ENCODE data around the gene HPS1. TPM values are rescaled to one million over a fixed set of nuclear protein-coding genes. Genes with fewer than 3 reads are reported as not detected.

Gene HPS1
- total and polyA plus RNA-seq, 10 of the 15 experiments (the other 5 are each of a cell fraction or from before 2014, with no cell fraction given) = 27.1 to 138 (median 54.8) TPM

- Histone ChIP-seq H2AFZ (ENCODE audit: control insufficient read depth, low read depth, low read length) (no peak overlapping the region), H3K79me2 (ENCODE audit: control insufficient read depth, insufficient read depth, low read length) (no peaks in the 10 kb centered on the region), H3K36me3 (ENCODE audit: control insufficient read depth in 2 of 2, insufficient read depth in 2 of 2, low read length in 1 of 2) (no peaks in the 10 kb centered on the region), H4K20me1 (ENCODE audit: control insufficient read depth, insufficient read depth) (no peaks in the 10 kb centered on the region), H3K9ac (ENCODE audit: control insufficient read depth, insufficient read depth, low read length) (no peak overlapping the region), H3K4me1 (ENCODE audit: control insufficient read depth, insufficient read depth, low read length) (peaks cover 16% of the 10 kb centered on the region), H3K27ac (ENCODE audit: control insufficient read depth, insufficient read depth) (no peak overlapping the region), H3K9me3 (replicated peaks; ENCODE audit: control insufficient read depth, insufficient read depth, low read length) (no peaks in the 10 kb centered on the region; the same call in 2 of the 3 replicates), H3K4me3 (no peak overlapping the region), H3K4me2 (ENCODE audit: control insufficient read depth, insufficient read depth) (no peak overlapping the region), H3K27me3 (replicated peaks in 1 of 2; ENCODE audit: control insufficient read depth in 2 of 2, insufficient read depth in 2 of 2, low read length in 1 of 2) (no peaks in the 10 kb centered on the region)
- DNase-seq (ENCODE audit: low read depth, low spot score) (no peak), FAIRE-seq (no peak), ATAC-seq (no peak)
- intact Hi-C loops (cut with micrococcal nuclease; ENCODE audit: unreplicated experiment) (loop anchor here (5.0 kb wide), 1 partner anchor 223 kb away; no protein-coding TSS in a partner anchor), in situ Hi-C loops (cut with MboI) (no loop called here)
- CTCF ChIA-PET = interaction anchor here (0.8 to 2.3 kb wide), 5 partner anchors 9 to 227 kb away, joined by 3 to 16 read pairs (median 3); no protein-coding TSS in a partner anchor
- TF ChIP-seq KAT2A (conservative IDR thresholded peaks at IDR 0.05; ENCODE audit: control insufficient read depth, low read depth, low read length) (no peak), NFIC (IDR thresholded peaks at IDR 0.05; ENCODE audit: low read depth, low read length) (no peak), SUPT20H (IDR thresholded peaks at IDR 0.05; ENCODE audit: borderline replicate concordance, control insufficient read depth, low read depth, low read length) (no peak), NFYA (IDR thresholded peaks at IDR 0.05; ENCODE audit: borderline replicate concordance, low read depth, low read length) (no peak), MYC (IDR thresholded peaks at IDR 0.05; ENCODE audit: insufficient read depth, insufficient read length, insufficient replicate concordance, low read length, severe bottlenecking) (no peak), RUNX3 (IDR thresholded peaks at IDR 0.05; ENCODE audit: low read length) (no peak), LARP7 (IDR thresholded peaks at IDR 0.05) (no peak), HDAC6 (IDR thresholded peaks at IDR 0.05; ENCODE audit: unreplicated experiment) (no peak), RB1 (IDR thresholded peaks at IDR 0.05; ENCODE audit: borderline replicate concordance) (no peak), ETV6 (conservative IDR thresholded peaks at IDR 0.05 in 1 of 2, IDR thresholded peaks at IDR 0.05 in 1 of 2; ENCODE audit: borderline replicate concordance in 1 of 2, low read depth in 1 of 2) (no peak), NFXL1 (IDR thresholded peaks at IDR 0.05; ENCODE audit: borderline replicate concordance) (no peak), TAF1 (IDR thresholded peaks at IDR 0.05; ENCODE audit: borderline replicate concordance, low read depth, low read length) (no peak)
- TF ChIP-seq, protein P1, sequence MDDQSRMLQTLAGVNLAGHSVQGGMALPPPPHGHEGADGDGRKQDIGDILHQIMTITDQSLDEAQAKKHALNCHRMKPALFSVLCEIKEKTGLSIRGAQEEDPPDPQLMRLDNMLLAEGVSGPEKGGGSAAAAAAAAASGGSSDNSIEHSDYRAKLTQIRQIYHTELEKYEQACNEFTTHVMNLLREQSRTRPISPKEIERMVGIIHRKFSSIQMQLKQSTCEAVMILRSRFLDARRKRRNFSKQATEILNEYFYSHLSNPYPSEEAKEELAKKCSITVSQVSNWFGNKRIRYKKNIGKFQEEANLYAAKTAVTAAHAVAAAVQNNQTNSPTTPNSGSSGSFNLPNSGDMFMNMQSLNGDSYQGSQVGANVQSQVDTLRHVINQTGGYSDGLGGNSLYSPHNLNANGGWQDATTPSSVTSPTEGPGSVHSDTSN (IDR thresholded peaks at IDR 0.05; ENCODE audit: insufficient replicate concordance, low read depth, low read length) = no peak
- SMC1A ChIA-PET (ENCODE audit: uncharacterized antibody, unreplicated experiment) = interaction anchor here (0.9 to 1.4 kb wide), 5 partner anchors 9 to 227 kb away, joined by 3 to 11 read pairs (median 3); no protein-coding TSS in a partner anchor
- BruUV-seq (replicated peaks) = no TSS peak
- POLR2A ChIA-PET = interaction anchor here (0.9 kb wide), 1 partner anchor 18 kb away, joined by 3 read pairs; no protein-coding TSS in a partner anchor
- 75% methylated on average over 8 of the region's 8 CpGs for WGBS (ENCODE audit: insufficient coverage, insufficient replicate concordance, low lambda C conversion rate, missing lambda C conversion rate)
- RAD21 ChIA-PET (ENCODE audit: unreplicated experiment) = interaction anchor here (1.0 kb wide), 1 partner anchor 9 kb away, joined by 4 read pairs; no protein-coding TSS in a partner anchor
Observed at GRCh38 chr10:98394851-98395440, 51.8 kb downstream of the HPS1 start.
